OCI-M1 (cell line): ENCODE data around the gene ITPR1.
"Not testable (repeated sequence)": the region's sequence is repeated elsewhere in the genome, so short reads cannot be mapped to it uniquely, and the experiment has no call there.

Source experiments
- DNase-seq: peaks from one replicate; lab custom pipeline; 2025; lab: John Stamatoyannopoulos, UW

Gene ITPR1

GRCh38 chr3:4596612-4597011, 103.5 kb downstream of the ITPR1 start:
- no peak for DNase-seq

- no peak for DNase-seq
Observed at GRCh38 chr3:4597208-4597985, 104.2 kb downstream of the ITPR1 start.

- DNase-seq = not testable (repeated sequence)
Observed at GRCh38 chr3:4598232-4598631, 105.1 kb downstream of the ITPR1 start.

- no peak for DNase-seq
Observed at GRCh38 chr3:4599612-4600011, 106.5 kb downstream of the ITPR1 start.

- no peak for DNase-seq
Observed at GRCh38 chr3:4600493-4600892, 107.3 kb downstream of the ITPR1 start.

- DNase-seq = no peak
Observed at GRCh38 chr3:4601892-4602291, 108.7 kb downstream of the ITPR1 start.

GRCh38 chr3:4604693-4605092, 111.5 kb downstream of the ITPR1 start:
- DNase-seq = no peak

- no peak for DNase-seq
Observed at GRCh38 chr3:4606911-4607310, 113.8 kb downstream of the ITPR1 start.

- DNase-seq = no peak
Observed at GRCh38 chr3:4613366-4613765, 120.2 kb downstream of the ITPR1 start.

- DNase-seq = no peak
Observed at GRCh38 chr3:4614070-4614469, 120.9 kb downstream of the ITPR1 start.

GRCh38 chr3:4614927-4615326, 121.8 kb downstream of the ITPR1 start:
- DNase-seq = no peak

GRCh38 chr3:4615750-4616149, 122.6 kb downstream of the ITPR1 start:
- no peak for DNase-seq

GRCh38 chr3:4623421-4623999, 130.4 kb downstream of the ITPR1 start:
- DNase-seq = no peak

GRCh38 chr3:4627651-4628375, 134.7 kb downstream of the ITPR1 start:
- DNase-seq = peak; percentile 39

- DNase-seq = peak; percentile 28
Observed at GRCh38 chr3:4629095-4630007, 136.2 kb downstream of the ITPR1 start.

GRCh38 chr3:4633078-4634004, 140.2 kb downstream of the ITPR1 start:
- peak; percentile 83 for DNase-seq

- peak; percentile 29 for DNase-seq
Observed at GRCh38 chr3:4634894-4635293, 141.7 kb downstream of the ITPR1 start.

- DNase-seq = no peak
Observed at GRCh38 chr3:4637265-4637664, 144.1 kb downstream of the ITPR1 start.

GRCh38 chr3:4641863-4642563, 148.9 kb downstream of the ITPR1 start:
- DNase-seq = no peak

GRCh38 chr3:4642611-4643010, 149.5 kb downstream of the ITPR1 start:
- no peak for DNase-seq
